H9 (cell line): Measurements from ENCODE around the gene AGO3. TPM values are rescaled to one million over a fixed set of nuclear protein-coding genes. Genes with fewer than 3 reads are reported as not detected.

Experiments
- DNase-seq: peaks from one replicate; pipeline ENCODE4 v3.0.0-alpha.2; 2017
- H2AFZ ChIP-seq: one replicate; pipeline ENCODE4 v1.6.1; 2013; ENCODE audit warnings: mild to moderate bottlenecking, low read length, control low read depth, moderate library complexity
- H2AK5ac ChIP-seq: 2 replicates; pipeline ENCODE4 v1.6.1; 2013; ENCODE audit warnings: low read length, control low read depth, mixed read lengths; ENCODE audit not compliant: insufficient read length
- H2BK120ac ChIP-seq: one replicate; pipeline ENCODE4 v1.6.1; 2013; ENCODE audit warnings: low read depth, mild to moderate bottlenecking, low read length, control low read depth, inconsistent platforms; ENCODE audit not compliant: poor library complexity, severe bottlenecking
- H2BK12ac ChIP-seq: 2 replicates; pipeline ENCODE4 v1.6.1; 2013; ENCODE audit warnings: low read length, control low read depth, mixed read lengths, low read depth; ENCODE audit not compliant: insufficient read length
- H2BK15ac ChIP-seq: 2 replicates; pipeline ENCODE4 v1.6.1; 2013; ENCODE audit warnings: low read depth, low read length, control low read depth
- H2BK20ac ChIP-seq: one replicate; pipeline ENCODE4 v1.6.1; 2013; ENCODE audit warnings: low read depth, mild to moderate bottlenecking, low read length, control low read depth, inconsistent platforms; ENCODE audit not compliant: poor library complexity, severe bottlenecking
- H2BK5ac ChIP-seq: 2 replicates; pipeline ENCODE4 v1.6.1; 2013; ENCODE audit warnings: low read length, control low read depth, mixed read lengths; ENCODE audit not compliant: insufficient read length
- H3K14ac ChIP-seq: 2 replicates; pipeline ENCODE4 v1.6.1; 2013; ENCODE audit warnings: low read length, control low read depth; ENCODE audit not compliant: insufficient read depth
- H3K18ac ChIP-seq: 2 replicates; pipeline ENCODE4 v1.6.1; 2013; ENCODE audit warnings: low read depth, mild to moderate bottlenecking, mixed read lengths, low read length, control low read depth; ENCODE audit not compliant: insufficient read length
- H3K23ac ChIP-seq: 2 replicates; pipeline ENCODE4 v1.6.1; 2013; ENCODE audit warnings: low read length, control low read depth, mixed read lengths, low read depth; ENCODE audit not compliant: insufficient read length
- H3K23me2 ChIP-seq: 2 replicates; pipeline ENCODE4 v1.6.1; 2013; ENCODE audit warnings: low read depth, mild to moderate bottlenecking, mixed read lengths, low read length, control low read depth; ENCODE audit not compliant: insufficient read length, poor library complexity, severe bottlenecking
- H3K27ac ChIP-seq: 2 replicates; pipeline ENCODE4 v1.5.1; 2013; ENCODE audit warnings: low read length, control low read depth, mixed read lengths, low read depth; ENCODE audit not compliant: insufficient read length
- H3K27me3 ChIP-seq: 2 replicates; pipeline ENCODE4 v1.6.1; 2013; ENCODE audit warnings: low read length, control low read depth, inconsistent platforms; ENCODE audit not compliant: insufficient read depth
- H3K4ac ChIP-seq: 2 replicates; pipeline ENCODE4 v1.6.1; 2013; ENCODE audit warnings: low read depth, mild to moderate bottlenecking, control low read depth, inconsistent platforms, low read length, moderate library complexity
- H3K4me1 ChIP-seq: 2 replicates; pipeline ENCODE4 v1.6.1; 2013; ENCODE audit warnings: low read length, control low read depth, inconsistent platforms; ENCODE audit not compliant: insufficient read depth
- H3K4me2 ChIP-seq: 2 replicates; pipeline ENCODE4 v1.6.1; 2013; ENCODE audit warnings: low read length, control low read depth, mixed read lengths; ENCODE audit not compliant: insufficient read length, insufficient read depth
- H3K56ac ChIP-seq: 2 replicates; pipeline ENCODE4 v1.6.1; 2013; ENCODE audit warnings: low read depth, mild to moderate bottlenecking, mixed read lengths, low read length, control low read depth; ENCODE audit not compliant: insufficient read length
- H3K79me1 ChIP-seq: 2 replicates; pipeline ENCODE4 v1.6.1; 2013; ENCODE audit warnings: low read depth, mild to moderate bottlenecking, moderate library complexity, low read length, control low read depth, inconsistent platforms; ENCODE audit not compliant: insufficient read depth, poor library complexity, severe bottlenecking
- H3K79me2 ChIP-seq: 2 replicates; pipeline ENCODE4 v1.6.1; 2013; ENCODE audit warnings: low read length, control low read depth, inconsistent platforms; ENCODE audit not compliant: insufficient read depth
- H3K9ac ChIP-seq: 2 replicates; pipeline ENCODE4 v1.6.1; 2013; ENCODE audit warnings: low read length, control low read depth, mixed read lengths; ENCODE audit not compliant: insufficient read length; ENCODE audit errors: extremely low read depth
- H3K9me3 ChIP-seq: one replicate; pipeline ENCODE4 v1.6.1; 2013; ENCODE audit warnings: low read depth, low read length, inconsistent platforms; ENCODE audit not compliant: control insufficient read depth
- H3T11ph ChIP-seq: one replicate; pipeline ENCODE4 v1.6.1; 2013; ENCODE audit warnings: mild to moderate bottlenecking, low read length, control low read depth, inconsistent platforms
- H4K20me1 ChIP-seq: one replicate; pipeline ENCODE4 v1.6.1; 2013; ENCODE audit not compliant: control insufficient read depth, insufficient read length, insufficient read depth
- H4K5ac ChIP-seq: 2 replicates; pipeline ENCODE4 v1.6.1; 2013; ENCODE audit warnings: low read depth, mild to moderate bottlenecking, mixed read lengths, low read length, control low read depth; ENCODE audit not compliant: insufficient read length
- H4K8ac ChIP-seq: replicated peaks from 2 replicates; pipeline ENCODE4 v1.6.1; 2013; ENCODE audit warnings: low read length, control low read depth, mixed read lengths, low read depth; ENCODE audit not compliant: insufficient read length
- H4K91ac ChIP-seq: 2 replicates; pipeline ENCODE4 v1.6.1; 2013; ENCODE audit warnings: low read depth, mild to moderate bottlenecking, moderate library complexity, mixed read lengths, low read length, control low read depth; ENCODE audit not compliant: insufficient read length
- H3K27ac Mint-ChIP-seq, 3 experiments: 2 replicates in 2 of 3; 3 replicates in 1 of 3; pipeline ENCODE4 v1.8.0; 2020 to 2021; ENCODE audit warnings: mixed read lengths in 3 of 3, mild to moderate bottlenecking in 1 of 3, moderate library complexity in 1 of 3
- H3K27me3 Mint-ChIP-seq: 2 replicates; pipeline ENCODE4 v1.8.0; 2021; ENCODE audit warnings: low read depth, mild to moderate bottlenecking, moderate library complexity, mixed read lengths
- H3K36me3 Mint-ChIP-seq, 3 experiments: 2 replicates in 2 of 3; 3 replicates in 1 of 3; pipeline ENCODE4 v1.8.0; 2020 to 2021; ENCODE audit warnings: low read depth in 3 of 3, mixed read lengths in 3 of 3; ENCODE audit not compliant: insufficient read depth in 1 of 3
- H3K4me1 Mint-ChIP-seq, 2 experiments: 2 replicates each; pipeline ENCODE4 v1.8.0; 2020; ENCODE audit warnings: mixed read lengths in 2 of 2
- H3K4me3 Mint-ChIP-seq, 2 experiments: 2 replicates in 1 of 2; 3 replicates in 1 of 2; pipeline ENCODE4 v1.8.0; 2020 to 2021; ENCODE audit warnings: mild to moderate bottlenecking in 2 of 2, mixed read lengths in 2 of 2, moderate library complexity in 1 of 2
- H3K9me3 Mint-ChIP-seq, 2 experiments: 2 replicates in 1 of 2; 3 replicates in 1 of 2; pipeline ENCODE4 v1.8.0; 2020; ENCODE audit warnings: mild to moderate bottlenecking in 2 of 2, mixed read lengths in 2 of 2, moderate library complexity in 1 of 2
- WGBS: extraction: QIAGEN DNeasy Blood & Tissue Kit; methylation state at CpG from one replicate; pipeline ENCODE4 v1.1.7; 2013; ENCODE audit warnings: missing lambda C conversion rate, low lambda C conversion rate, mixed read lengths; ENCODE audit not compliant: insufficient read length; ENCODE audit errors: extremely low coverage; 5-methylcytosine and 5-hydroxymethylcytosine counted together
- total RNA-seq: library from RNA; stranded (reverse); gene quantifications from 2 replicates; pipeline ENCODE4 v1.2.1, GENCODE V29; 2021
- TF ChIP-seq, protein P1 (sequence below): fragments of 200-600 bp; sonication (generic); conservative IDR thresholded peaks from 3 replicates; pipeline ENCODE4 v1.8.0; 2021; ENCODE audit warnings: antibody characterized with exemption, mild to moderate bottlenecking

AGO3 gene
- total RNA-seq, 1 experiment from 2014 or later = 27.0 TPM

DNA sequence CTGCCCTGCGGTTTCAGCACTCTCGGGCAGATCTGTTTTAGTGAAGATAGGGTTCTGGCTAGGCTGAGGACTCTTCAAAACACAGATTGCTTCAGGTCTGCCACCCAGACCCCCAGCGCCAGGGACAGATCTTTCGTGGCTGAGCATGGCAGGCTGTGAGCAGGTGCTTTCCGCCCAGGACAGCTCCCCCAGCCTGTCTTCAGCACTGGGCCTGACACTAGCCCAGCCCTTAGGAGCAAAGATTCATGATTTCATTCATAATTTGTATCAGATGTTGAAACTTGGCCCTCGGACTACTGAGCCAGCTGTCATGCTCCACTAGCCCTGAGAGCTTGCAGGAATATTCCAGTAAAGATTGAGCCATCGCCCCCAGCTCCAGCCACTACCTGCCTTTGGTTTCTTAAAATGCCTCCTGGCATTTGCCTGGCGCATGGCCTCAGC lies 163.7 kb downstream of the AGO3 start:
- Histone ChIP-seq H4K91ac (no peak overlapping the region), H3K27me3 (no peaks in the 10 kb centered on the region), H3K56ac (no peak overlapping the region), H3K9ac (no peak overlapping the region), H4K8ac (no peak overlapping the region), H3K4me2 (no peak overlapping the region), H2BK12ac (no peak overlapping the region), H2BK120ac (no peak overlapping the region), H2AFZ (no peak overlapping the region), H4K5ac (no peak overlapping the region), H3T11ph (no peak overlapping the region), H3K79me2 (peaks cover 1% of the 10 kb centered on the region; the same call in 1 of the 2 replicates), H3K9me3 (no peaks in the 10 kb centered on the region), H3K23ac (no peak overlapping the region), H3K23me2 (peaks cover 2% of the 10 kb centered on the region), H3K79me1 (no peaks in the 10 kb centered on the region), H3K4me1 (no peaks in the 10 kb centered on the region), H3K27ac (no peak overlapping the region), H2AK5ac (no peak overlapping the region), H4K20me1 (no peaks in the 10 kb centered on the region), H2BK5ac (no peak overlapping the region), H2BK20ac (no peak overlapping the region), H3K14ac (no peak overlapping the region), H2BK15ac (no peak overlapping the region), H3K4ac (no peak overlapping the region), H3K18ac (no peak overlapping the region)
- Mint-ChIP-seq H3K9me3 (no peaks in the 10 kb centered on the region; a peak in 1 of 5 replicates), H3K27ac (no peak overlapping the region), H3K36me3 (peaks cover 21 to 44% (median 40%) of the 10 kb centered on the region in 3 experiments; a peak in 6 of 7 replicates), H3K27me3 (no peaks in the 10 kb centered on the region), H3K4me1 (peaks cover 20 to 21% of the 10 kb centered on the region in 2 experiments), H3K4me3 (no peak overlapping the region)
- WGBS = no CpG with 5 or more reads among the region's 8 CpGs
- no peak for DNase-seq
- TF ChIP-seq, protein P1, sequence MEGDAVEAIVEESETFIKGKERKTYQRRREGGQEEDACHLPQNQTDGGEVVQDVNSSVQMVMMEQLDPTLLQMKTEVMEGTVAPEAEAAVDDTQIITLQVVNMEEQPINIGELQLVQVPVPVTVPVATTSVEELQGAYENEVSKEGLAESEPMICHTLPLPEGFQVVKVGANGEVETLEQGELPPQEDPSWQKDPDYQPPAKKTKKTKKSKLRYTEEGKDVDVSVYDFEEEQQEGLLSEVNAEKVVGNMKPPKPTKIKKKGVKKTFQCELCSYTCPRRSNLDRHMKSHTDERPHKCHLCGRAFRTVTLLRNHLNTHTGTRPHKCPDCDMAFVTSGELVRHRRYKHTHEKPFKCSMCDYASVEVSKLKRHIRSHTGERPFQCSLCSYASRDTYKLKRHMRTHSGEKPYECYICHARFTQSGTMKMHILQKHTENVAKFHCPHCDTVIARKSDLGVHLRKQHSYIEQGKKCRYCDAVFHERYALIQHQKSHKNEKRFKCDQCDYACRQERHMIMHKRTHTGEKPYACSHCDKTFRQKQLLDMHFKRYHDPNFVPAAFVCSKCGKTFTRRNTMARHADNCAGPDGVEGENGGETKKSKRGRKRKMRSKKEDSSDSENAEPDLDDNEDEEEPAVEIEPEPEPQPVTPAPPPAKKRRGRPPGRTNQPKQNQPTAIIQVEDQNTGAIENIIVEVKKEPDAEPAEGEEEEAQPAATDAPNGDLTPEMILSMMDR = no peak
